HepG2 (cell line): Measurements from ENCODE around the gene TBC1D12. TPM values are rescaled to one million over a fixed set of nuclear protein-coding genes. Genes with fewer than 3 reads are reported as not detected.

Source experiments
- LCORL ChIP-seq, 2 experiments: fragments of 450-650 bp in 1 of 2; sonication (generic) in 1 of 2; formaldehyde crosslinking in 1 of 2; IDR thresholded peaks; 2 replicates each; pipeline versions ENCODE4 v1.5.0 to v1.6.1; 2017 to 2020; ENCODE audit warnings: antibody characterized with exemption in 1 of 2, missing genetic modification reagents in 1 of 2
- MAFK ChIP-seq, 2 experiments: IDR thresholded peaks in 1 of 2; conservative IDR thresholded peaks in 1 of 2; 2 replicates each; pipeline ENCODE4 v1.6.1; 2011; ENCODE audit warnings: improper control_type of control experiment in 2 of 2, low read length in 2 of 2
- MEF2D ChIP-seq: sonication (generic); formaldehyde crosslinking; IDR thresholded peaks from 2 replicates; pipeline ENCODE4 v1.5.1; 2020; ENCODE audit warnings: mild to moderate bottlenecking, missing genetic modification reagents
- PAX8 ChIP-seq: sonication (generic); formaldehyde crosslinking; IDR thresholded peaks from 2 replicates; pipeline ENCODE4 v1.8.0; 2022; ENCODE audit warnings: mild to moderate bottlenecking, missing genetic modification reagents, borderline replicate concordance
- PITX1 ChIP-seq: sonication (generic); formaldehyde crosslinking; IDR thresholded peaks from 2 replicates; pipeline ENCODE4 v1.5.1; 2020; ENCODE audit warnings: mild to moderate bottlenecking, missing genetic modification reagents
- PRDM15 ChIP-seq: sonication (generic); formaldehyde crosslinking; IDR thresholded peaks from 2 replicates; pipeline ENCODE4 v1.4.0; 2020; ENCODE audit warnings: missing genetic modification reagents
- REST ChIP-seq, 2 experiments: IDR thresholded peaks; 2 replicates each; pipeline ENCODE4 v1.6.1; 2011 to 2012; ENCODE audit warnings: low read length in 2 of 2, borderline replicate concordance in 1 of 2, low read depth in 1 of 2, mild to moderate bottlenecking in 1 of 2, moderate library complexity in 1 of 2
- TRAFD1 ChIP-seq: sonication (generic); formaldehyde crosslinking; IDR thresholded peaks from 2 replicates; pipeline ENCODE4 v1.5.1; 2020; ENCODE audit warnings: missing genetic modification reagents, mild to moderate bottlenecking, borderline replicate concordance
- U2AF1 ChIP-seq: fragments of 200-400 bp; formaldehyde crosslinking; optimal IDR thresholded peaks from 2 replicates; pipeline ENCODE3; 2017; ENCODE audit warnings: mild to moderate bottlenecking, low read depth, low read length
- YEATS4 ChIP-seq: sonication (generic); formaldehyde crosslinking; IDR thresholded peaks from 2 replicates; pipeline ENCODE4 v1.4.0; 2020; ENCODE audit warnings: missing genetic modification reagents, borderline replicate concordance
- ZNF468 ChIP-seq: sonication (generic); formaldehyde crosslinking; IDR thresholded peaks from 2 replicates; pipeline ENCODE4 v1.8.0; 2022; ENCODE audit warnings: mild to moderate bottlenecking, moderate library complexity, missing genetic modification reagents
- ZNF609 ChIP-seq: sonication (generic); formaldehyde crosslinking; IDR thresholded peaks from 2 replicates; pipeline ENCODE4 v1.4.0; 2020; ENCODE audit warnings: mild to moderate bottlenecking, missing genetic modification reagents, borderline replicate concordance
- ZNF883 ChIP-seq: sonication (generic); formaldehyde crosslinking; IDR thresholded peaks from 2 replicates; pipeline ENCODE4 v1.5.1; 2020; ENCODE audit warnings: mild to moderate bottlenecking, missing genetic modification reagents; ENCODE audit errors: not compliant biosample characterization
- polyA plus RNA-seq, 8 experiments: library from polyadenylated mRNA; depleted of rRNA in 3 of 8; stranded (reverse) in 7 of 8; unstranded in 1 of 8; fragments of >200 nt; fragmentation: Illumina TruSeq in 4 of 8; extraction: Trizol in 4 of 8; gene quantifications; 2 replicates each; pipeline versions ENCODE4 v1.2.1 to v1.2.3, GENCODE V29; 2011 to 2016; ENCODE audit warnings: low read depth in 4 of 8, missing spikeins in 1 of 8, mixed read lengths in 1 of 8; ENCODE audit not compliant: insufficient read depth in 1 of 8
- total RNA-seq, 5 experiments: library from RNA; depleted of rRNA; stranded (reverse); fragments of >200 nt; fragmentation: Illumina TruSeq; extraction: Trizol; gene quantifications; 2 replicates each; pipeline ENCODE4 v1.2.3, GENCODE V29; 2016; ENCODE audit warnings: low read depth in 1 of 5

TBC1D12 gene
- total and polyA plus RNA-seq, 2 of the 13 experiments (the other 11 are each of a cell fraction or from before 2014, with no cell fraction given), result 5.7 to 6.2 TPM

- peak; percentile 97 for TF ChIP-seq ZNF609 (CRISPR knock-in tag)
- TF ChIP-seq REST (IDR thresholded peaks at IDR 0.05; ENCODE audit: borderline replicate concordance in 1 of 2, low read depth in 1 of 2, low read length in 2 of 2), result 0 out of 4 replicates have a peak, but pooled peaks of 1 of the 2 experiments have one; percentile 21
- no peak for TF ChIP-seq U2AF1
- no peak for TF ChIP-seq YEATS4 (CRISPR knock-in tag)
- TF ChIP-seq MAFK (conservative IDR thresholded peaks at IDR 0.05 in 1 of 2, IDR thresholded peaks at IDR 0.05 in 1 of 2; ENCODE audit: low read length in 2 of 2), result peak; percentile 82 to 84
- no peak for TF ChIP-seq PRDM15 (CRISPR knock-in tag)
- no peak for TF ChIP-seq TRAFD1 (CRISPR knock-in tag)
- peak; percentile 41; the same call in 1 of the 2 replicates for TF ChIP-seq LCORL (IDR thresholded peaks at IDR 0.05)
- peak; percentile 58; the same call in 1 of the 2 replicates for TF ChIP-seq LCORL (CRISPR knock-in tag; IDR thresholded peaks at IDR 0.05)
- no peak for TF ChIP-seq MEF2D (CRISPR knock-in tag)
- no peak for TF ChIP-seq ZNF883 (CRISPR knock-in tag)
- TF ChIP-seq ZNF468 (CRISPR knock-in tag), result no peak
- TF ChIP-seq PITX1 (CRISPR knock-in tag), result peak; percentile 68; the same call in 1 of the 2 replicates
- TF ChIP-seq PAX8 (CRISPR knock-in tag), result no peak
These were observed 59.8 kb downstream of the TBC1D12 start (continued) for GRCh38 chr10:94462130-94462529.
